HG03432 (cell line): ENCODE data around the gene SEL1L2.

Experiments
- ATAC-seq: cut with Tn5 transposase; IDR thresholded peaks from one replicate; pipeline ENCODE4 v1.9.1; 2021; ENCODE audit warnings: mild to moderate bottlenecking, moderate library complexity; ENCODE audit not compliant: unreplicated experiment

SEL1L2 gene

DNA sequence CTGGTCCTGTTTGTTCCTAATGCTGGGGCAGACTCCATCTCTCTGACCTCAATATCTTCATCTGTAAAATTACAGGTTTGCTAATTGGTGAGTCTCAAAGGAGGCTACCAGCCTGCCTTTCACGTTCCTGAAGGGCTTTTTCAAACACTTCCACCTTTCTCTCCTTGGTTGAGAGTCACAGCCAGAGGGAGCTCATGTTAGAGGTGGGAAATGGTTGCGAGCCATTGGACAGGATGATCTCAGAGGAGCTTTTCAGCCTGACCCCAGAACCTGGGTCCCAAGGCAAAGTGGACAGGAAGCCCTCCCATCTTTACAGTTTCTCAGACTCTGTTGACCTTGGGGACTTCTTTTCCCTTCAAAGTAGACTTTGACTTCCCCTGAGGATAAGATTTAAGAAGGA, 168.0 kb downstream of the SEL1L2 start:
- no peak for ATAC-seq

- ATAC-seq, result no peak
Measured at GRCh38 chr20:13821876-13822275, 168.5 kb downstream of the SEL1L2 start.

GRCh38 chr20:13819885-13820645, 170.3 kb downstream of the SEL1L2 start:
- peak; percentile 86 for ATAC-seq

GRCh38 chr20:13817342-13817741, 173.1 kb downstream of the SEL1L2 start:
- no peak for ATAC-seq

GRCh38 chr20:13816757-13817156, 173.7 kb downstream of the SEL1L2 start:
- no peak for ATAC-seq

- no peak for ATAC-seq
Measured at GRCh38 chr20:13814672-13815071, 175.7 kb downstream of the SEL1L2 start.

DNA sequence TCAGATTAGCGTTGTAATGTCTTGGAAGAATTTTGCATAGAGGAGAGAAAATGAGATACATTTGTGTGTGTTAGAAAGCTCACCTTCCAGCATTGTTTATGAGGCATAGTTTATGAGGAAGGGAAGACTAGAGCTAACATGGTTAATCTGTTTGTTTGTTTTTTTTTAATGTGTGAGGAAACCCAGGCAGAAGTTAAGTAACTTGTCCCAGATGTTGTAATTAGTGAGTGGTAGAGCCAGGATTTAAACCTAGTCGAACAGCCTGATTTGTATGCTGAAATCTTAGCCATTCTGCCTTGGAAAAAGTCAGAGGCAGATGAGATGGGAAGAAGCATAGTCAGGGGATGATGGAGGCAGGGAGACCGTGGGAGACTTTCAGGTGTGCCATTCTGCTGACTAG, 176.5 kb downstream of the SEL1L2 start:
- ATAC-seq, result no peak

- no peak for ATAC-seq
Measured at GRCh38 chr20:13810446-13810845, 180.0 kb downstream of the SEL1L2 start.

DNA sequence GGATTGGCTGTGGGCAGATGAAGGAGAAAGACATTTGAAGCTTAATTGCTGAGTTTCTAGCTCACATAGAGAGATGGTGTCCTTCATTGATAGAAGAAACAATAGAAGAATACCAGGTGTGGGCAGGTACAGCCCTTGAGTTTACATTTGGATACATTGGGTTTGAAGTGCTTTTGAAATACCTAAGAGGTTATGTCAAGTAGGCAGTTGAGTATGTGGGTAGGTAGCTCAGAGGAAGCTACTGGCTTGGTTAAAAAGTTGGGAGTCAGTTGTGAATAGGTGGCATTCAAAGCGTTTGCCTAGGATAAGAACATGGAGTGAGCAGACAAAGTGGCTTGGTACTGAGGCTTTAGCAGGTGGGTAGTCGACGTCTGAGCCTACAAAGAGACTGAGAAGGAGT, 180.6 kb downstream of the SEL1L2 start:
- ATAC-seq, result no peak

- ATAC-seq, result no peak
Measured at GRCh38 chr20:13809373-13809772, 181.0 kb downstream of the SEL1L2 start.

DNA sequence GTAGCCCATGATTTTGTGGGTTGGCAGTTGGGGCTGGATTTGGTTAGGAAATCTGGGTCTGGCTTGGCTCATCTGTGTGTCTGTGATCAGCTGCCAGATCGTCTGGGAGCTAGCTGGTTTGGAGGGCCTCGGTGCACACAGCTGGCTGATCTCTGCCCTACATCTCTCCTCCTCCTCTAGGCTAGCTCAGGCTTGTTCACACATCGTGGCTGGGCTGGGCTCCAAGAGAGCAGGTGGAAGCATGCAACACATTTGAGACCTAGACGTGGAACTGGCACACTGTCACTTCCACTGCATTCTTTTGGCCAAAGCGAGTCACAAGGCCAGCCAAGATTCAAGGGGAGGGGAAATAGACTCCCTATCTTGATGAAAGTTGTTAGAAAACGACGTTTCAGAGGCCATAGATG, 189.7 kb downstream of the SEL1L2 start:
- ATAC-seq, result no peak

DNA sequence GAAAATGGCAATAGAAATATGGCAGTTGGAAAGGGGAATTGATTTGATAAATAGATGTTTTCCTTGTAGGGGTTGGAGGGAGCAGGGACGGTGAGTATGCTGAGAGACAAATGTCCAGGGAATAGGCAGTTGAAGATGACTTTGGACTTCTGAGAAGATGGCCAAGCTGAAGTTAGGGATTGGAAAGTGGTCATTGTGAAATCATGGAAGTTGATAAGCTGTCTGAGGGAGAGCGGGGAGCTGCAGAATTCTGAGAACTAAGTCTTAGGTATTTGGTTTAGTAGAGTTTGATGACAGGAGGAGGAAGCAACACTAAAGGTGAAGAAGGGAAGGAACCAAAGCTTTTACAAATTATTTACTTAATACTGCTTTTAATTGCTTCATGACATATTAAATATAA, 190.4 kb downstream of the SEL1L2 start:
- no peak for ATAC-seq
